ENCODE data around the gene ZMYND8.
A peak's percentile ranks its signal among the peaks of the same experiment; 100 is the strongest.
"Not testable (repeated sequence)": the region's sequence is repeated elsewhere in the genome, so short reads cannot be mapped to it uniquely, and the experiment has no call there.

ZMYND8 gene

GRCh38 chr20:47243532-47244305, 112.8 kb downstream of the ZMYND8 start:
- no peak for DNase-seq

- DNase-seq = no peak
Observed at GRCh38 chr20:47243003-47243402, 113.5 kb downstream of the ZMYND8 start.

GRCh38 chr20:47241345-47241781, 115.1 kb downstream of the ZMYND8 start:
- DNase-seq = peak; percentile 64

- DNase-seq = not testable (repeated sequence)
Observed at GRCh38 chr20:47240096-47240495, 116.4 kb downstream of the ZMYND8 start.

GRCh38 chr20:47239719-47240067, 116.8 kb downstream of the ZMYND8 start:
- no peak for DNase-seq

GRCh38 chr20:47238780-47239718, 117.5 kb downstream of the ZMYND8 start:
- no peak for DNase-seq

GRCh38 chr20:47237715-47238114, 118.8 kb downstream of the ZMYND8 start:
- DNase-seq = no peak

GRCh38 chr20:47236639-47236900, 119.9 kb downstream of the ZMYND8 start:
- no peak for DNase-seq

- DNase-seq = no peak
Observed at GRCh38 chr20:47235853-47236638, 120.5 kb downstream of the ZMYND8 start.

GRCh38 chr20:47235111-47235510, 121.4 kb downstream of the ZMYND8 start:
- DNase-seq = no peak

- no peak for DNase-seq
Observed at GRCh38 chr20:47233333-47234188, 122.9 kb downstream of the ZMYND8 start.

- no peak for DNase-seq
Observed at GRCh38 chr20:47232518-47232917, 124.0 kb downstream of the ZMYND8 start.

- DNase-seq = peak; percentile 44
Observed at GRCh38 chr20:47231382-47232039, 125.0 kb downstream of the ZMYND8 start.

- no peak for DNase-seq
Observed at GRCh38 chr20:47230811-47231256, 125.7 kb downstream of the ZMYND8 start.

GRCh38 chr20:47228654-47229053, 127.8 kb downstream of the ZMYND8 start:
- DNase-seq = no peak

- no peak for DNase-seq
Observed at GRCh38 chr20:47227576-47227975, 128.9 kb downstream of the ZMYND8 start.

- DNase-seq = no peak
Observed at GRCh38 chr20:47227119-47227518, 129.4 kb downstream of the ZMYND8 start.

GRCh38 chr20:47225458-47225857, 131.0 kb downstream of the ZMYND8 start:
- DNase-seq = no peak

GRCh38 chr20:47224857-47225256, 131.6 kb downstream of the ZMYND8 start:
- no peak for DNase-seq

- no peak for DNase-seq
Observed at GRCh38 chr20:47224300-47224791, 132.2 kb downstream of the ZMYND8 start.

- no peak for DNase-seq
Observed at GRCh38 chr20:47223896-47224295, 132.6 kb downstream of the ZMYND8 start.
